HG03354 (cell line): ENCODE results near the gene PDZD4.

Experiments
- ATAC-seq: cut with Tn5 transposase; IDR thresholded peaks from one replicate; pipeline ENCODE4 v1.9.1; 2021; ENCODE audit warnings: mild to moderate bottlenecking; ENCODE audit not compliant: unreplicated experiment, poor library complexity, severe bottlenecking

The PDZD4 gene

GRCh38 chrX:153868576-153869472, 38.5 kb upstream of the PDZD4 start:
- no peak for ATAC-seq

- no peak for ATAC-seq
Observed at GRCh38 chrX:153867671-153868070, 37.3 kb upstream of the PDZD4 start.

GRCh38 chrX:153867139-153867538, 36.8 kb upstream of the PDZD4 start:
- ATAC-seq, result no peak

- no peak for ATAC-seq
Observed at GRCh38 chrX:153866302-153867019, 36.1 kb upstream of the PDZD4 start.

GRCh38 chrX:153865685-153866084, 35.3 kb upstream of the PDZD4 start:
- ATAC-seq, result no peak

GRCh38 chrX:153865321-153865580, 34.9 kb upstream of the PDZD4 start:
- no peak for ATAC-seq

GRCh38 chrX:153864561-153865320, 34.4 kb upstream of the PDZD4 start:
- no peak for ATAC-seq

GRCh38 chrX:153864101-153864500, 33.8 kb upstream of the PDZD4 start:
- no peak for ATAC-seq

GRCh38 chrX:153863251-153863991, 33.1 kb upstream of the PDZD4 start:
- no peak for ATAC-seq

GRCh38 chrX:153862369-153863250, 32.3 kb upstream of the PDZD4 start:
- ATAC-seq, result no peak

GRCh38 chrX:153861733-153862310, 31.5 kb upstream of the PDZD4 start:
- no peak for ATAC-seq

- no peak for ATAC-seq
Observed at GRCh38 chrX:153861151-153861550, 30.8 kb upstream of the PDZD4 start.

- no peak for ATAC-seq
Observed at GRCh38 chrX:153857348-153857903, 27.1 kb upstream of the PDZD4 start.

- no peak for ATAC-seq
Observed at GRCh38 chrX:153854702-153855101, 24.4 kb upstream of the PDZD4 start.

GRCh38 chrX:153853902-153854267, 23.5 kb upstream of the PDZD4 start:
- no peak for ATAC-seq

GRCh38 chrX:153853180-153853901, 23.0 kb upstream of the PDZD4 start:
- ATAC-seq, result no peak

GRCh38 chrX:153851981-153852380, 21.6 kb upstream of the PDZD4 start:
- ATAC-seq, result no peak

GRCh38 chrX:153848325-153848724, 18.0 kb upstream of the PDZD4 start:
- no peak for ATAC-seq
